GM19035 (cell line): ENCODE data around the gene MAP4K2.
A peak's percentile ranks its signal among the peaks of the same experiment; 100 is the strongest.
"Not testable (repeated sequence)": the region's sequence is repeated elsewhere in the genome, so short reads cannot be mapped to it uniquely, and the experiment has no call there.

ENCODE experiments used
- ATAC-seq: cut with Tn5 transposase; IDR thresholded peaks from one replicate; pipeline ENCODE4 v1.9.1; 2021; ENCODE audit not compliant: unreplicated experiment

MAP4K2 gene

GRCh38 chr11:64838600-64839334 lies 35.8 kb upstream of the MAP4K2 start:
- ATAC-seq = no peak

DNA sequence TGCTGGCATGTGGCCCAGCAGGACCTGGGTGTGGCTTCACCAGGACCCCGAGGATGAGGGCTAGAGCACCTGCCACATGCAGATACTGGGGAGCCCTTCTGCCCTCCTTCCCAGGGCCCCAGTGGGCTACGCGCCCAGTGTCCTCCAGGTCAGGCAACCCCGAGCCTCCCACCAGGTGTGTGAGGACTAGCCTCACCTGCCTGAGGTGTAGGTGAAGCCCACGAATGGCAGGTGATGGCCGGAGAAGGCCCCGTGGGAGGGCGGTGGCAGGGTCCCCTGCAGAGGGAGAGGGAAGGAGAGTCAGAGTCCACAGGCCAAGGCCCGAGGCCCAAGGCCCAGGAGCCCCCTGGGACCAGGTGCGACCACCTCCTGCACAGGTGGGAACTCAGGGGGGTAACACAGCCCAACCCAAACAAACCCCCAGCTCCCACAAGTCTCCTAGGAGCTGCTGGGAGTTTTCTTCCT lies 34.9 kb upstream of the MAP4K2 start:
- ATAC-seq = no peak

- ATAC-seq = no peak
Observed at GRCh38 chr11:64836448-64837072, 33.5 kb upstream of the MAP4K2 start.

DNA sequence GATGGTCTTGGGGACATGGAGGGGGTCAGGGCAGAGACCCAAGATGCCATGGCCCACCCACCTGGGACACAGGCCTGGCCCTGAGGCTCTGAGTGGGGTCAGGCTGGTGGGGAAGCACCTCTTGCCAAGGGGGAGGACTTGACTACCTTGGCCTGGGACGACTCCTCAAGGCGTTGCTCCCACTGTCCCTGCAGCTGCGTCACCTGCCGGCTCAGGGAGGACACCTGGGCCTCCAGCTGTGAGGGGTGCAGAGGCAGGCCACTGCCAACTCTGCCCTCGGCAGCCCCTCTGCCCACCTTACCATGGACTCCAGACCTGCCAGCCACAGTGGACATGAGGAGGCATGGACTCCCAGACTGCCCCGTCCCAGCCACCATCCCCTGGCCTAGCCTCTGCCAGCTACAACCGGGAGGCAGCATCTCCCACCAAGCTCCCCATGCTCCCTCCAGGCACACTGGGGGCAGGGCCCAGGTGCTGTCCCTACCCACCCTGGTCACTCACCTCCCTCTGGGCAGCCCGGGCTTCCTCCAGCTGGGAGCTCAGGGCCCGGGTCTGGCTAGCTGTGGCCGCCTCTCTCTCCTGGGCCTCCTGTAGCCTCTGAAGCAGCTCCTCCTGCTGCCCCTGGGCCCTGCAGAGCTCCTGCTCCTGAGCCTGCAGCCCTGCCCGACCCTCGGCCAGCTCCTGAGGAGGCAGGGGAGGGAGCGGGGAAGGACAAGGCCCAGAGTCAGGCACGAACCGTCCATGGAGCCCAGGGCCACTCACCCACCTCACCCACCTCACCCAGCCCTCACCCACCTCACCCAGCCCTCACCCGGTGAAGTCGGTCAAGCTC lies 32.8 kb upstream of the MAP4K2 start:
- ATAC-seq = no peak

GRCh38 chr11:64834723-64835615 lies 32.0 kb upstream of the MAP4K2 start:
- ATAC-seq = no peak

DNA sequence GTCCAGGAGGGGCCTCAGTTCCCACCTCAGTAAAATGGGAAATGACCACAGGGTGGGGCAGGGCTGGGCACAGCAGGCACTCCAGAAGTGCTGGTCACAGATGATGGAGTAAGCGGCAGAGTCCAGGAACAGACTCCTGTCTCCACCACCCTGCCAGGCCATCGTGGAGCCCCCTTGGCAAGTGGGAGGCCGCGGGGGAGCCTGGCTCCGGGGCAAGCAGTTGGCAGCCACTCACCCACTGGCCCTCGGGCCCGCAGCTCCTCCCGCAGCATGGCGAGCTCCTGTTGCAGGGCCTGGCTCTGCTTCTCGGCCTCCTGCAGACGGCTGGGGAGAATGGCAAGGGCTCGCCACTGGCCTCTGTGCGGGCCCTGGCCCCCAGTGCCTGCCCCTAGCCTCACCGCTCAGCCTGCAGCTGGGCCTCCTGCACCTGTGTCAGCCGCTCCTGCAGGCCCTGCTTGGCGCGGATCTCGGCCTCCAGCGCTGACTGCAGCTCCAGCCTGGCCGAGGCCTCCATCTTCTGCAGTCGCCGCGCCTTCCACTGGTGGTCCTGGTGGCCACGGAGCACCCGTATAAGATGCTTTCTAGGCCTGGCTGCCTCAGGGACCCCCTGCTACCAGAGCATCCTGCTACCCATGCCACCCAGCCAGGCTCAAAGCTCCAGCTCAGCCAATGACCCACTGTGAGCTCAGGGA lies 31.2 kb upstream of the MAP4K2 start:
- no peak for ATAC-seq

- no peak for ATAC-seq
Observed at GRCh38 chr11:64833509-64833908, 30.5 kb upstream of the MAP4K2 start.

DNA sequence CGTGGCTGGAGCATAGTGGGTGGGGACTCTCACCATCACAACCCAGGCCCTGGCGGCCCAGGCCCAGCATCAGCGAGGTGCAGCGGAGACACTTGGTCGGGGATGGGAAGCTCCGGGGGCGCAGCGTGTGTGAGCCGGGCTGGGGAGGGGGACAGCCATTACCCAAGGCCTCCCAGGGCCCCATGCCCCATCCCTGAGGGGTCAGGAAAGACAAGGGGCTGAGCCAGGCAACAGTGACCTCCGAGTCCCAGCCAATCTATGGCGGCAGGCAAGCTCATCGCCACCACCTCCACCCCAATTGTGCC lies 30.1 kb upstream of the MAP4K2 start:
- ATAC-seq = no peak

DNA sequence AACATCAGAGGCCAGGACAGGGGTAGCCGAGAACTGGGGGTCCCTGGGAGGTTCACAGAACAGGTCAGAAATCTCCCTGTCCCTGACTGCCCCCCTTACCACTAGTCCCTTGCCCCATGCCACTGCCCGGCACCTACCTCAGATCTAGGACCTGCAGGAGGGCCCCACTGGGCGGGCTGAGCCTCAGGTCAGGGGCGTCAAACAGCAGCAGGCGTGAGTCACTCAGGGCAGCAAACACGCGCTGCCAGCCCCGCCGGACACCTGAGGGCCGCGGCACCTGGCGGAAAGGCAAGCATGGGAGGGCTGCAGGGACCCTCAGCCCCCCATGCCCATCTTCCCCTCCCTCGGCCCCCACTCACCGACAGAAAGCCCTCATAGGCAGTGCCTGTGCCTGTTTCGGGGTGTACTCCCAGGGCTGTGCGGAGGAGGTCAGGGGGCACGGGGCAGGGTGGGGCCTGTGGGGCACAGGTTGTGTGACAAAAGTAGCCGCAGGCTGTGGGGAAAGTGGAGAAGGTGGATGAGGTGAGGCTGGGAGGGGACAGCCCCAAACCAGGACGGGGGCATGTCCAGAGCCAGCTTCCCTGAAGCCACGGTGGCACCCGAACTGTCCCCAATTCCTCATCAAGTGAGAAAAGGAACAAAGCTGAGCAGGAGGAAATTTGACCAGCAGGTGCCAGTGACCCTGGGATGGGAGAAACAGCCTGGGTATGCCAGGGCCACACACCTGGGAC lies 29.6 kb upstream of the MAP4K2 start:
- ATAC-seq = no peak

DNA sequence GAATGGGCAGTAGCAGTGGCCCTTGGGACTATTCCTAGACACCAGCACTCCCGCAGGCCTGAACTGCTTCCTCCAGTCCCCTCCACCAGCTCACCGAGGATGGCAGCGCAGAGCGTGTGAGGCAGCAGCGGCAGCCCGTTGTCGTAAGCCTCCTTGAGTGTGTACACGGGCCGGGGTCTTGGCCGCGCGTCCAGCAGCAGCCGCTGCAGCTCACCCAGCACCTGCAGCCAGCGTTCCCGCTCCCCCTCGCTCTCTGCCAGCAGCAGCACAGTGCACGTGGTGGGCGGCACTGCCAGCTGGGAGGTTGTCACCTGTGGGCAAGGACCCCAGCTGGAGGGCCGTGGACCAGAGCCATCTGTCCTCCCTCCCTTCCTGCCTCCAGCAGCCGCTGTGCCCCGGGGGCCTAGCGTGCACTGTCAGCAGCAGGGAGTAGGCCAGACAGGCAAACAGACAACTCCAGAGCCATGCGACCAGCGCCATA lies 28.4 kb upstream of the MAP4K2 start:
- ATAC-seq = no peak

DNA sequence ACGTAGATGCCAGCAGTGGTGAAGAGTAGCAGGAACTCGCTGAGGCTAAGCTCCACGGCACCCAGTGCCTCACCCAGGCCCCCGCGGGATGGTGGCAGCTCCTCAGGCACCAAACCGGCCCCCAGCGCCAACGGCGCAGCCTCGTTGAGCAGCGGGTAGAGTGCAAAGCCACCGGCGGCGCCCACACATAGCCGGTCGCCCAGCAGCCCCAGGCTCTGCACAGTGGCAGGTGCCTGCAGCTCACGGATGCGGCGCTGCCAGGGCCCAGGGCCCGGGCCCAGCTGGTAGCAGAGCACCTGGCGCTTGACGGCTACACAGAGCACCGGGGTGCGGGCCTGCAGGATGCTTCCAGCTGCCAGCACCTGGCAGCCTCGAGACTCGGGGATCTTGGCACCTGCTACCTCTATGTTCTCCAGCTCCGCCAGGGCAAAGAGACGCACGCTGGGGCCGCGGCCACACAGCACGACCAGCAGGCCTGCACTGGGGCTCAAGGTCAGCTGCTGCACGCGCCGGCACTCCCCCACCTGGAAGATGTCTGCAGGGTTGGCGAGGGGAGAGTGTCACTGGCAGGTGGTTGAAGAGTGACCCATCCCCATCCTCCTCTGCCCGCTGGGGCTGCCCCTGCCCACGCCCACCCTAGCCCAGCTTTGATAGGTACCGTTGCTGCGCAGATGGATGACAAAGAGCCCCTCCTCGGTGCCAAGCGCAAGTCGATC lies 26.7 kb upstream of the MAP4K2 start:
- ATAC-seq = no peak

DNA sequence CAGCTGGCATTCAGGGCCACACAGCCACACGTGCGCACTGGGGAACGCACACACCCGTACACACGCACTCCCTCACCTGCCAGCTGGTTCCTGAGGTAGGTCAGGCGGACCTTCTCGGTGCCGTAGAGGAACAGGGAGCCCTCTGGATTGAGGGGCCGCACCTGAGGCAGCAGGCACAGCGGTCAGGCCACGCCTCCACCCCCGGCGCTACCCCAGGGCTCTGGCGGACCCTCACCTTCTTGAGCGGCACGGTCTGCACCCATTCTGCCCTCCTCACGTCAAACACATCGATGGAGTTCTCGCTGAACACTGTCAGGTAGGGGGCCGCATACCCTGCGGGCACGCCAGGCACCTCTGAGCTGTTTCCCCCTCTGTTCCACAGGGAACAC lies 24.4 kb upstream of the MAP4K2 start:
- ATAC-seq = no peak

DNA sequence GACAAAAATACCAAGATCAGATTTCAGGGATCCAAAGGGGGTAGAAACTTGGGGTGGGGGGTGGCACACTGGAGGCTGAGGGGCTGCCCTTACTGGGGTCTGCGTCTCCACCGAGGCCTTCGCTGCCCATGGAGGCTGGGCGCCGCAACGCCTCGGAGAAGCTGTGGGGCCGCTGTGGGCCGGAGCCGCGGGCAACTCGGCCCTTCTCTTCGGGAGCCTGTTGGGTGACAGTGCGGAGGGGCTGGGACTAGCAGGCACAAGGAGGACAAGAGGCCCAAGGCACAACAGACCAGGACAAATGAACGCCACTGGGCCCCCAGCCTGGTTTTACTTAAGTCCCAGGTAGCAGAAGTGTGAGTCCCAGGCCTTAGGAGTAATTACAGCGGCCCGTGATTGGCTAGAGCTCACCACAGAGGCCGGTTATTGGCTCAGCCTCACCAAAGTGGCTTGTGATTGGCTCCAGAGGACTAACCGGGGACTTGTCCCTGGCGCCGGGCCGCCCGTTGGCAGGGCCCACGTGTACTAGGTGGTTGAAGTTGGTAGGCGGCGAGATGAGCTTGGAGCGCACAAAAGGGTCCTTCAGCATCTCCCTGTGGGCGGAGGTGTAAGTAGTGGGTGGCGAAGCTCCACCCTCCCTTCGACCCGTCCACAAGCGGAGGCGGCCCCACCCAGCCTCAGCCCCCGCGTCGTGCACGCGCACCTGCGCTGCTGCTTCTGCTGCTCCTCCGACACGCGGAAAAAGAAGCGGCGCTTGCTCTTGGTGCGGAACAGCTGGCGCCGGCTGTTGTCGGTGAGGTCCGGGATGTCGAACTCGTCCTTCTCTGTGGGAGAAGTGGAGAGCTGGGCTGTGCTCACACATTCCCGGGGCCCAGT lies 23.8 kb upstream of the MAP4K2 start:
- no peak for ATAC-seq

GRCh38 chr11:64826062-64826461 lies 23.0 kb upstream of the MAP4K2 start:
- no peak for ATAC-seq

DNA sequence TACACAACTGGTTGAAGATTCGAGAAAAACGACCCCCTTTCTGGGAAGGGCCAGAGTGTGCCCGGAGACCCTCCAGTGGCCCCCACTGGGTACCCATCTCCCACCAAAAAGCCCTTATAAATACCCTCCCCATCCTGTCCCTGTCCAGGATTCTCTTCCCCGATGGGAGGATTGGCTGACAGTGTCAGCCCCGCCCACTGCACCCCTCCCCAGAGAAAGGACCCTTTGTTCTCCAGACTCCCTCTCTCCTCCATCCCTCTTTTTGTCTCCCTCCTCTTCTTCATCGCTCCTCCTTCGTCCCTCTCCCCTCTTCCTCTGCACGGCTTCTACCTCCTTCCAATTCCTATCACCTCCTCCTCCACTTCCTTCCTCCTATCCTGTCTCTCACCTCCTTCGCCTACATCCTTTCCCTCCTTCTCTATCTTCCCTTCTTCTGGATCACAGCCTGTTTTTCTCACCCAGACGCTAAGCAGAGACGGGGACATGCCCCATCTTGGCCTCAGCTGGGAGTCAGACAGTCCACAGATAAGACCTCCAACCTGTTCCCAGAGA lies 20.6 kb upstream of the MAP4K2 start:
- no peak for ATAC-seq

DNA sequence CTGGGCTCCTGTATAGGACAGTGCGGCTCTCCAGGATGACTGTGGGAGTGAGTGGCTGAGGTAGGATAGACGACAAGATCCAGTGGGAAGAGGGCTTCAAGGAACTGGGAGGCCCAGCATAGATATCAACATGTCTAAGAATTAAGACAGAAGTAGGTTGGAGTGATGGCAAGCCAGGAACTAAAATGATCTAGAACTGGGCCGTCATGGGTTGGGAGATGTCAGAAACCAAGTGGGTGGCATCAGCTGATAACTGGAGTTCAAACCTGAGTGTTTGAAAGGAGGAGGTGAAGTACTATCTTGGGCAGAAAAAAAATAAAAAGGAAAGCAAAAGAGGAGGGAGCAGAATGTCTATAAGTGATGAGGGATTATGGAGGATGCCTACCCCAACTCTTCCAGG lies 14.5 kb upstream of the MAP4K2 start:
- no peak for ATAC-seq

DNA sequence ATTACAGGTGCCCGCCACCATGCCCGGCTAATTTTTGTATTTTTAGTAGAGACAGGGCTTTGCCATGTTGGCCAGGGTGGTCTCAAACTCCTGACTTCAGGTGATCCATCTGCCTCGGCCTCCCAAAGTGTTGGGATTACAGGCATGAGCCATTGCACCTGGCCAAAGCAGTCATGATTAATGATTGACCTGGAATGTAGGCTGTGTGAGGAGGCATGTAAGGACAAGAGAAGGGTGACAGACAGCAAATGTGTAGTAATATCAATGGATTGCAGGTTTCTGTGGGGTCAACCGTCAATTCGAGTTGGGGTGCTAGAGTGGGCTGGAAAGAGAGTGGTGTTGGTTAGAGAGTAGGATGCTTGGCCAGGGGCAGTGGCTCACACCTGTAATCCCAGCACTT lies 12.4 kb upstream of the MAP4K2 start:
- ATAC-seq = not testable (repeated sequence)

DNA sequence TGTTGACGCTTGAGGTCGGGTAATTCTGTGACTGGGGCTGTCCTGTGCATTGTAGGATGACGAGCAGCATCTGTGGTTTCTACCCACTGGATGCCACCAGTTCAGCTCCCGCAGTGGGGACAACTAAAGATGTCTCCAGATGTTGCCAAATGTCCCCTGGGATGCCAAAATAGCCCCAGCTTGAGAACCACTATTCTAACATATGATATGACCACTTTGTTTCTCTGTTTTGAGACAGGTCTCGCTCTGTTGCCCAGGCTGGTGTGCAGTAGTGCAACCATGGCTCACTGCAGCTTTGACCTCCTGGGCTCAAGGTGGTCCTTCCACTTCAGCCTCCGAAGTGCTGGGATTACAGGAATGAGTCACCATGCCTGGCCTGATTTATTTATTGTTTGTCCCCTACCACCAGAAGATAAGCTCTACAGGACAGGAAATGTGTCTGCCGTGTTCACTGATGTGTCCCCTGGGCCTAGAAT lies 11.7 kb upstream of the MAP4K2 start:
- ATAC-seq = peak; percentile 54
